Heart left ventricle (tissue), 16 donors: ENCODE results near the gene RASGRP1. TPM values are rescaled to one million over a fixed set of nuclear protein-coding genes. Genes with fewer than 3 reads are reported as not detected.

Source experiments
- ATAC-seq, 4 donors: fragments of 200-7000 bp; cut with Tn5 transposase; one replicate each; pipeline ENCODE4 v1.9.1; 2020 to 2022; ENCODE audit warnings: moderate library complexity in 4 of 4, mild to moderate bottlenecking in 3 of 4, moderate number of reproducible peaks in 1 of 4
- DNase-seq, 5 donors: peaks; one replicate each; pipeline ENCODE4 v3.0.0-alpha.2; 2020
- H3K27ac ChIP-seq, 12 donors: fragments of 200-600 bp; sonication (generic) in 4 of 12; one replicate each; pipeline versions ENCODE4 v1.5.0 to v1.8.0; 2016 to 2022; ENCODE audit warnings: mild to moderate bottlenecking in 2 of 12
- H3K27me3 ChIP-seq, 9 donors: fragments of 200-600 bp; sonication (generic) in 2 of 9; one replicate each; pipeline versions ENCODE4 v1.5.1 to v1.8.0; 2016 to 2022; ENCODE audit warnings: mild to moderate bottlenecking in 3 of 9
- H3K36me3 ChIP-seq, 9 donors: fragments of 200-600 bp; sonication (generic) in 2 of 9; one replicate each; pipeline versions ENCODE4 v1.5.0 to v1.8.0; 2018 to 2022; ENCODE audit warnings: mild to moderate bottlenecking in 2 of 9
- H3K4me1 ChIP-seq, 12 donors: fragments of 200-600 bp; sonication (generic) in 4 of 12; one replicate each; pipeline versions ENCODE4 v1.5.0 to v1.8.0; 2016 to 2022; ENCODE audit warnings: mild to moderate bottlenecking in 3 of 12
- H3K4me3 ChIP-seq, 12 donors: fragments of 200-600 bp; sonication (generic) in 4 of 12; one replicate each; pipeline versions ENCODE4 v1.5.0 to v1.8.0; 2017 to 2022; ENCODE audit warnings: mild to moderate bottlenecking in 9 of 12, moderate library complexity in 4 of 12
- H3K9me3 ChIP-seq, 12 donors: fragments of 200-600 bp; sonication (generic) in 4 of 12; one replicate each; pipeline versions ENCODE4 v1.5.0 to v1.8.0; 2016 to 2022; ENCODE audit warnings: mild to moderate bottlenecking in 1 of 12
- CTCF ChIP-seq, 12 donors: fragments of 200-600 bp; sonication (generic) in 4 of 12; IDR thresholded peaks; one replicate each; pipeline versions ENCODE4 v1.5.0 to v1.8.0; 2018 to 2022; ENCODE audit warnings: antibody characterized with exemption in 12 of 12, mild to moderate bottlenecking in 5 of 12
- POLR2A ChIP-seq, 2 donors: fragments of 450-650 bp; IDR thresholded peaks; one replicate each; pipeline ENCODE4 v1.6.1; 2017; ENCODE audit warnings: antibody characterized with exemption in 2 of 2, mild to moderate bottlenecking in 2 of 2, moderate library complexity in 2 of 2
- WGBS, 4 donors: extraction: QIAGEN DNeasy Blood & Tissue Kit in 2 of 4; methylation state at CpG; one replicate each; pipeline versions ENCODE4 v1.1.5 to v1.1.7; 2013 to 2018; 5-methylcytosine and 5-hydroxymethylcytosine counted together
- intact Hi-C, 10 donors: fragments of 100-400 bp; cut with DNase I; formaldehyde crosslinking; loops; one replicate each; pipeline versions ENCODE4 v1.11.1 to v1.14.2; 2022
- polyA plus RNA-seq, 2 donors: library from polyadenylated mRNA; stranded (reverse); fragments of 200-250 nt; gene quantifications; one replicate each; pipeline ENCODE4 v1.2.3, GENCODE V29; 2013
- total RNA-seq, 9 donors: library from RNA; depleted of rRNA in 2 of 9; stranded (reverse); fragments of >200 nt in 2 of 9; fragmentation: NEBNext Ultra II Directional in 3 of 9; extraction: Animal tissue kit (Norgen Biotek cat#: 25700) in 3 of 9; gene quantifications; one replicate each; pipeline versions ENCODE4 v1.1.0 to v1.2.4, GENCODE V29; 2016 to 2023
- donor health status: ischemic (EF 13 %, LVEDD 7.1; RV severe dilation, severe dysfunction).
- donor health status: healthy with polysubstance abuse.
- donor health status: DM: no; HTN: yes; CAD: no.
- donor health status: DM: no; HTN: no; CAD: no.
- donor health status: ischemic (EF 25% LVEDD 6.9; RV normal size, moderate dysfunction).
- donor health status: ischemic (EF 25% LVEDD 5.7; RV mildly dilated, moderate dysfunction).
- donor health status: healthy.
- donor health status: DM: yes; HTN: yes; CAD: no.
- donor health status: ischemic (EF 35%, LVEDD 5.7; RV mildly dilated, moderate dysfunction).
- donor health status: nonischemic (EF 11% LVEDD 7.7; RV severe dilation, severe dysfunction).
- donor health status: DM: yes; HTN: yes; CAD: no.
- donor health status: PGD.
- donor health status: ischemic (EF 29% LVEDD 5.4; RV normal size, mild dysfunction).
- donor health status: nonischemic (EF 23%, LVEDD 6.1; RV moderate dilation, normal function).

Gene RASGRP1
- total and polyA plus RNA-seq, 11 donors = 0.03 to 5.5 (median 0.54) TPM; not detected in 1

GRCh38 chr15:38598749-38599148 is 34.1 kb upstream of the RASGRP1 start:
- no peaks in the 10 kb centered on the region for H3K4me1 ChIP-seq
- TF ChIP-seq CTCF (IDR thresholded peaks at IDR 0.05) (no peak), POLR2A (IDR thresholded peaks at IDR 0.05) (no peak)
- no peak overlapping the region for H3K4me3 ChIP-seq
- H3K27ac ChIP-seq = no peak overlapping the region
- H3K27me3 ChIP-seq = peaks cover 0 to under 1% (median 0%) of the 10 kb centered on the region in 9 donors
- H3K9me3 ChIP-seq = no peaks in the 10 kb centered on the region
- no peak for DNase-seq
- WGBS, 4 donors = 86 to 94% (median 88%) methylated on average over 2 of the region's 2 CpGs
- intact Hi-C loops = no loop called here
- no peaks in the 10 kb centered on the region for H3K36me3 ChIP-seq
- ATAC-seq = no peak

- no peak overlapping the region for H3K4me3 ChIP-seq
- no peak overlapping the region for H3K27ac ChIP-seq
- DNase-seq = no peak
- H3K9me3 ChIP-seq = no peaks in the 10 kb centered on the region
- H3K36me3 ChIP-seq = no peaks in the 10 kb centered on the region
- intact Hi-C loops = no loop called here
- WGBS, 4 donors = 62 to 79% (median 70%) methylated on average over 3 of the region's 3 CpGs
- ATAC-seq = no peak
- H3K4me1 ChIP-seq = no peaks in the 10 kb centered on the region
- TF ChIP-seq CTCF (IDR thresholded peaks at IDR 0.05) (no peak), POLR2A (IDR thresholded peaks at IDR 0.05) (no peak)
- peaks cover 0 to 3% (median 0%) of the 10 kb centered on the region in 9 donors for H3K27me3 ChIP-seq
Observed at GRCh38 chr15:38597219-38597800, 32.7 kb upstream of the RASGRP1 start.

- Histone ChIP-seq H3K36me3 (no peaks in the 10 kb centered on the region), H3K27ac (no peak overlapping the region), H3K9me3 (no peaks in the 10 kb centered on the region), H3K4me1 (peaks cover 0 to 3% (median 0%) of the 10 kb centered on the region in 12 donors), H3K27me3 (peaks cover 0 to 3% (median 0%) of the 10 kb centered on the region in 9 donors), H3K4me3 (no peak overlapping the region)
- intact Hi-C loops = no loop called here
- DNase-seq (no peak), ATAC-seq (no peak)
- WGBS, 4 donors = 39 to 48% (median 44%) methylated on average over 4 of the region's 4 CpGs
- TF ChIP-seq POLR2A (IDR thresholded peaks at IDR 0.05) = no peak
- TF ChIP-seq CTCF (IDR thresholded peaks at IDR 0.05) = no peak
Observed at GRCh38 chr15:38593524-38593923, 28.9 kb upstream of the RASGRP1 start.

GRCh38 chr15:38589502-38589901 is 24.9 kb upstream of the RASGRP1 start:
- Histone ChIP-seq H3K9me3 (peaks cover 0 to 6% (median 0%) of the 10 kb centered on the region in 12 donors), H3K4me1 (peaks cover 0 to 3% (median 0%) of the 10 kb centered on the region in 12 donors), H3K27ac (no peak overlapping the region), H3K27me3 (peaks cover 0 to 3% (median 0%) of the 10 kb centered on the region in 9 donors), H3K36me3 (no peaks in the 10 kb centered on the region), H3K4me3 (no peak overlapping the region)
- WGBS, 4 donors = 62 to 71% (median 66%) methylated on average over 4 of the region's 4 CpGs
- intact Hi-C loops = no loop called here
- peak in 1 of 4 donors; percentile 79 for ATAC-seq
- no peak for TF ChIP-seq POLR2A (IDR thresholded peaks at IDR 0.05)
- no peak for TF ChIP-seq CTCF (IDR thresholded peaks at IDR 0.05)
- DNase-seq = peak in 1 of 5 donors; percentile 28
